Activated CD4-positive, alpha-beta T cell treated with anti-CD3 and anti-CD28 coated beads, Interleukin-2, amount 10 ng/mL, durations not matched to agents 24 days and 14 days (primary cell): ENCODE data around the gene HRH1. TPM values are rescaled to one million over a fixed set of nuclear protein-coding genes. Genes with fewer than 3 reads are reported as not detected.

ENCODE experiments used
- DNase-seq: peaks from one replicate; pipeline ENCODE4 v3.0.0; 2022
- H3K27ac Mint-ChIP-seq: one replicate; pipeline ENCODE4 v1.8.0; 2022; ENCODE audit warnings: mild to moderate bottlenecking, mixed read lengths
- H3K27me3 Mint-ChIP-seq: one replicate; pipeline ENCODE4 v1.8.0; 2022; ENCODE audit warnings: mixed read lengths
- H3K36me3 Mint-ChIP-seq: one replicate; pipeline ENCODE4 v1.8.0; 2022; ENCODE audit warnings: low read depth, mild to moderate bottlenecking, mixed read lengths
- H3K4me1 Mint-ChIP-seq: one replicate; pipeline ENCODE4 v1.8.0; 2021; ENCODE audit warnings: mixed read lengths
- H3K4me3 Mint-ChIP-seq: one replicate; pipeline ENCODE4 v1.8.0; 2022; ENCODE audit warnings: mild to moderate bottlenecking, moderate library complexity, mixed read lengths
- H3K9me3 Mint-ChIP-seq: one replicate; pipeline ENCODE4 v1.8.0; 2021; ENCODE audit warnings: mixed read lengths
- intact Hi-C: fragments of 100-400 bp; cut with micrococcal nuclease; formaldehyde crosslinking; loops from one replicate; pipeline ENCODE4 v1.15.1; 2023
- total RNA-seq: library from RNA; stranded (reverse); gene quantifications from 2 replicates; pipeline ENCODE4 v1.2.3, GENCODE V29; 2022

Gene HRH1
- total RNA-seq, 1 donor from 2014 or later = 0.42 TPM

DNA sequence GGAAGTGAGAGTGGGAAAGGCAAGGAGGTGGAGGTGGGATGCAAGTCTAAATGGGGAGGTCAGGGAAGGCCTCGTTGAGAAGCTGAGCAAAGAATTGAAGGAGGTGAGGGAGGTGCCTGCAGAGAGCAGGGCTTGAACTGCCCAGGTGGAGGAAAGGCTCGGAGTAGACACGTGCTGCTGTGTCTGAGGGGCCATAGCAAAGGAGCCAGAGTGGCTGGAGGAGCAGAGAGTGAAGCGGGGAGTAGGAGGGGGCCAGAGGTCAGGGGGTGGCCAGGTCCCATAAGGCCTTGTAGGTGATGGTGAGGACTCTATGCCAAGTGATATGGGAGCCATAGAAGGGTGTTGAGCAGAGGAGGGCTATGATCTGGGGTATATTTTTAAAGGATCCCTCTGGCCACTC lies 21.4 kb upstream of the HRH1 start:
- H3K36me3 Mint-ChIP-seq = no peaks in the 10 kb centered on the region
- no peak overlapping the region for H3K4me3 Mint-ChIP-seq
- peaks cover 3% of the 10 kb centered on the region for H3K4me1 Mint-ChIP-seq
- DNase-seq = no peak
- no peak overlapping the region for H3K27ac Mint-ChIP-seq
- peaks cover 3% of the 10 kb centered on the region for H3K27me3 Mint-ChIP-seq
- intact Hi-C loops = no loop called here
- H3K9me3 Mint-ChIP-seq = peaks cover 5% of the 10 kb centered on the region

DNA sequence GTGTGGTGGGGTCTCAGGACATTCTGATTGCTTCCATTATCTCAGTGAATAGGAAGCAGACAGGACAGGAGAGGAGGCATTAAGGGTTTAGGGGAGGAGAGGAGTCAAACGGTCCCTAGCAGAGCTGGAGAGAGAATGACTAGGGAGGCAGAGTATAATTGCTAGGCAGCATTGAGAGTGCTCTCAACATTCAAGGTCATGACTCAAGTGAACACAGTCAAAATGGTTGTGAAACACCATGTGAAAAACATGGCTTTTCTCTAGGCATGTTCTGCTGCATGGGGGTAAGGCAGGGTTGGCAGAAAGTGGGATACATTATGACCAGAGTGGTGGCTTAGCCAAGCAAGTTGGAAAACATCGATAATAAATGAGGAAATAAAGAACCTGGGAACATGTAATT lies 19.5 kb upstream of the HRH1 start:
- intact Hi-C loops = no loop called here
- H3K36me3 Mint-ChIP-seq = no peaks in the 10 kb centered on the region
- H3K9me3 Mint-ChIP-seq = peaks cover 5% of the 10 kb centered on the region
- no peak overlapping the region for H3K4me3 Mint-ChIP-seq
- H3K4me1 Mint-ChIP-seq = peaks cover 3% of the 10 kb centered on the region
- H3K27ac Mint-ChIP-seq = no peak overlapping the region
- no peak for DNase-seq
- peaks cover 3% of the 10 kb centered on the region for H3K27me3 Mint-ChIP-seq

DNA sequence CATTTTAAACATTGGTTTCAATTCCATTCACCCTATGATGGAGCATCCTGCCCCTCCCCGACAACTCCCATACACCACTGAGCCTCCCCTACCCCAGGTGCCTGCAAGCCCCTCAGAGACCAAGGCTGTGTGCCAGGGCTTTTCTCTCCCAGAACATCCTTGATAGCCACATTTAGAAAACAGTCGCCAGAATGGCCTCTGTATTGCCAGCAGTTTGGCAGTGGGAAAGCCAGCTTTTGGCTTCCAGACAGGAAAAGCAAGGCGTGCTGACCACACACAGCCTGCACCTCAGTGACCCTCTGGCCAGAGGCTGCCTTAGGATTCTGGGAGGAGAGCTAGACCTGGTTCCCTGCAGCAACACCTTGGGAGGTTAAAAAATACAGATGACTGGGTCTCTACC lies 18.2 kb upstream of the HRH1 start:
- intact Hi-C loops = no loop called here
- Mint-ChIP-seq H3K27ac (no peak overlapping the region), H3K36me3 (no peaks in the 10 kb centered on the region), H3K4me1 (peaks cover 15% of the 10 kb centered on the region), H3K9me3 (peaks cover 5% of the 10 kb centered on the region), H3K4me3 (no peak overlapping the region), H3K27me3 (peaks cover 3% of the 10 kb centered on the region)
- DNase-seq = no peak

DNA sequence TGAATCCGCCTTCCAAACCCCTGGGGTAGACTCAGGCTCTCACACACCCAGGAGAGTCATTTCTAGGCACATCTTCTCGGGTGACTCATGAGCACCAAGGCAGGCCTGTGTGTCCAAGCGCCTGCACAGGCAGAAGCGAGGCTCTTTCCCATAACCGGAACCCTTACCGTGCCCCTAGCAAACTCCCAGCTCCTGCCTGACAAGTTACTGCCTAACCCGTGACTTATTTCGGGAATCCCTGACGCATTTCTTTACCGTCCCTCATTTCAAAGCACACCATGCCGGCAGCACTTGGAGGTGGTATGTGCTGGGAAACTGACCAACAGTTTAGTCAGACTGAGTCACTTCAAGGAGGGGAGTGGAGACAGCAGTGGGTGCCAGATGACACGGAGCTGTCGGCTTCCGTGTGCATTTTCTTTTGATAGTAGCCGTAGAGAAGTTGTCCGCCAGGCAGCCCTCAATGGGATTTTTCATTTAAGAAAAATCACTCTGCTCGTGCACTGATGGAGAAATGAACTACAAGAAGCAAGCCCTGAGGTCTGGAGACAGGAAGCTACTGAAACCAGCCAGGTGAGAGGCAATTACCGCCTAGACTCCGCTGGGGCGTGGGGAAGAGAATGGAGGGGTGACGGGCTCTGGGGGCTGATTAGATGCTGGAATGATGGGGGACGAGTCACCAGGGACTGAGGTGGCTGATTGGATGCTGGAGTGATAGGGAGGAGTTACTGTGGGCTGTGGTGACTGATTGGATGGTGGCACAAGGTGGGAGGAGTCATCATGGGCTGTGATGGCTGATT lies 17.3 kb upstream of the HRH1 start:
- intact Hi-C loops = no loop called here
- no peak overlapping the region for H3K27ac Mint-ChIP-seq
- no peaks in the 10 kb centered on the region for H3K36me3 Mint-ChIP-seq
- H3K4me1 Mint-ChIP-seq = peaks cover 15% of the 10 kb centered on the region
- no peak for DNase-seq
- H3K27me3 Mint-ChIP-seq = peaks cover 3% of the 10 kb centered on the region
- H3K9me3 Mint-ChIP-seq = peaks cover 5% of the 10 kb centered on the region
- H3K4me3 Mint-ChIP-seq = no peak overlapping the region

DNA sequence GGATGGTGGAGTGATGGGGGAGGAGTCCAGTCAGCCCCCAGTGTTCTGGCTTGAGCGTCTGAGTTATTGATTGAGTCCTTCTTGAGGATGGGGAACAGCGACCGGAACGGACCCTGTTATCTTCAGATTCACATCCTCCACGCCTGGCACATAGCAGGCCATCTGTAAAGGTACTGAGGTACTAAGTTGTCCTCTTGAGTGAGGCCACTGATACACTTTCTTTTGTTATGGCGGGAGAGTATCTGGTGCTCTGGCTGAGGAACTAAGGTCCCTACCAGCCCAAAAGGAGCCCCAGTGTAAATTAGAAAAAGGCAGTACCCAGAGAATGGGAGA lies 16.7 kb upstream of the HRH1 start:
- H3K27me3 Mint-ChIP-seq = peaks cover 4% of the 10 kb centered on the region
- no peak for DNase-seq
- intact Hi-C loops = no loop called here
- H3K36me3 Mint-ChIP-seq = no peaks in the 10 kb centered on the region
- no peak overlapping the region for H3K27ac Mint-ChIP-seq
- no peak overlapping the region for H3K4me3 Mint-ChIP-seq
- peaks cover 8% of the 10 kb centered on the region for H3K9me3 Mint-ChIP-seq
- peaks cover 15% of the 10 kb centered on the region for H3K4me1 Mint-ChIP-seq

DNA sequence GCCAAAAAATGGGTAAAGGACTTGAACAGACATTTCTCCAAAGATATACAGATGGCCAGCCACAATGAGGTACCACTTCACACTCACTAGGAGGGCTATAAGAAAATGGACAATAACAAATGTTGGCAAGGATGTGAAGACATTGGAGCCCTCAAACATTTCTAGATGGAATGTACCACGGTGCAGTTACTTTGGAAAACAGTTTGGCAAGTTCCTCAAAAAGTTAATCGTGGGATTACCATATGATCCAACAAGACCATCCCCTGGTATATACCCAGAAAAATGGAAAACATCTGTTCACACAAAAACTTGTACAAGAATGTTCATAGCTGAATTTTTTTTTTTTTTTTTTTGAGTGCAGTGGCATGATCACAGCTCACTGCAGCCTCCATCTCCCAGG lies 15.9 kb upstream of the HRH1 start:
- DNase-seq = no peak
- Mint-ChIP-seq H3K27ac (no peak overlapping the region), H3K4me3 (no peak overlapping the region), H3K9me3 (peaks cover 8% of the 10 kb centered on the region), H3K36me3 (no peaks in the 10 kb centered on the region), H3K27me3 (peaks cover 4% of the 10 kb centered on the region), H3K4me1 (peaks cover 15% of the 10 kb centered on the region)
- intact Hi-C loops = no loop called here

DNA sequence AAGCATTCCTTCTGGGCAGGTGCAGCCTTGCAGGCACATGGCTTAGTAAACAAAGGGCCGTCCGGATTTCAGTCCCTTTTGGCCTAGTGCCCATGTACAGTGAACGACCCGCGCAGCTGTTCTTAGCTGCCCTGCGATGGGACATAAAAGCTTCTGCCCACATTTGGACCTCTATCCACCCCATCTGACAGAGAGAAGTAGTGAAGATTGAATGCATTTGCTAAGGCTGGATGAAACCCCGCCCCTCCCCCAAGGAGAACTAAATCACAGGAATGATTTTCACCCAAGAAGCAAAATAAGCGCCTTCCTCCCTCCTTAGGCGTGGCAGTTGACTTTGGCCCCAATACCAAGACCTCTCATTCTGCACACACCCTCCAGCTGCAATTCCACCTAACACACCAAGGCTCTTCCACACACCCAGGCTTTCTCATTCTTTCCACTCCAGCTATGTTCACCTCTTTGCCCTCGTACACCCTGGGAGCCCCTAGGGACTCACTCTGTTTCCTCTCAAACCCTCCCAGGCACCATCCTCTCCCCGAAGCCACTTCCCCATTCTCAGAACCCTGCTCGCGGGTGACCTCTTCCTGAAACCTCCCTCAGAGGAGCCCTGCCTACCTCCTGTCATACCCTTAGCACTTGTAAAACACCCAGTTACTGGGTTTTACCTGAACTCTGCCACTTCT lies 14.1 kb upstream of the HRH1 start:
- DNase-seq = peak; percentile 85
- Mint-ChIP-seq H3K4me1 (peaks cover 15% of the 10 kb centered on the region), H3K36me3 (no peaks in the 10 kb centered on the region), H3K27me3 (peaks cover 11% of the 10 kb centered on the region), H3K27ac (peak overlapping the region; percentile 8), H3K4me3 (peak overlapping the region; percentile 13), H3K9me3 (peaks cover 8% of the 10 kb centered on the region)
- intact Hi-C loops = no loop called here

DNA sequence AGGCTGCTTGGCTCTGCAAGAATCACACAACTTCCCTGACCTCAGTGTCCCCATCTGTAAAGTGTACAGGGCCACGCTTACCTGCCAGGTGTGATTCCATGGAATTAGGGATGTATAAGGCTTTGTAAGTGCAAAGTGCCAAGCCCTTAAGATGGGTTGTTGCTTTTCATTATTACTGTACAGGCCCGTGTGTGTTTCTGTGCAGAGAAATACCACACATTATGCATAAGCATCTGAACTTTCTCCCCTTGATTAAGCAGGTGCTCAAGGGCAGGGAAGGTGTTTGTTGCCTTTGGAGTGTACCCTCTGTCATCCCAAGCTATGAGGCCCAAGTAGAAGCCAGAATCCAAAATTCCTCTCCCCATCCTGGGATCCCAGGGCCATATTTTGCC lies 13.6 kb upstream of the HRH1 start:
- H3K27me3 Mint-ChIP-seq = peaks cover 14% of the 10 kb centered on the region
- H3K36me3 Mint-ChIP-seq = no peaks in the 10 kb centered on the region
- peak overlapping the region; percentile 8 for H3K27ac Mint-ChIP-seq
- H3K4me3 Mint-ChIP-seq = peak overlapping the region; percentile 13
- H3K9me3 Mint-ChIP-seq = peaks cover 8% of the 10 kb centered on the region
- DNase-seq = no peak
- intact Hi-C loops = no loop called here
- peaks cover 15% of the 10 kb centered on the region for H3K4me1 Mint-ChIP-seq

DNA sequence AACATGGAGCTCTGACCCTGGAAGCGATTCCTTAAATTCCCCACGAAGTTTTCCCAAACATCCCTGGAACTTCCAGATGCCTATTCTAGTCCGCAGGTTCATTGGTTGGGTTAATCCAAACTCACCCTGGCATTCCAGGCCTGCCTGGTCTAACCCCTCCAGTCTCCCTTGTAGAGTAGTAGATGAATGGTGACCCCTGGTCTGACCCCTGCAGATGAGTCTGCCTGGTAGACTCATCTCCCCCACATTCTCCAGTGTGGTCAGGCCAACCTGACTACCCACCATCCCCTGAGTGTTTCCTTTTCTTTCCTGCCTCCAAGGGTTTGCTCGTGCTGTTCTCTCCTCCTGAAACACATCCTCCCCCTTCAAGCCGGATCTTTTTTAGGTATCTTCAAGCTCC lies 10.8 kb upstream of the HRH1 start:
- H3K9me3 Mint-ChIP-seq = peaks cover 3% of the 10 kb centered on the region
- intact Hi-C loops = no loop called here
- no peak for DNase-seq
- no peak overlapping the region for H3K4me3 Mint-ChIP-seq
- no peaks in the 10 kb centered on the region for H3K36me3 Mint-ChIP-seq
- no peak overlapping the region for H3K27ac Mint-ChIP-seq
- peaks cover 26% of the 10 kb centered on the region for H3K27me3 Mint-ChIP-seq
- H3K4me1 Mint-ChIP-seq = peaks cover 15% of the 10 kb centered on the region

DNA sequence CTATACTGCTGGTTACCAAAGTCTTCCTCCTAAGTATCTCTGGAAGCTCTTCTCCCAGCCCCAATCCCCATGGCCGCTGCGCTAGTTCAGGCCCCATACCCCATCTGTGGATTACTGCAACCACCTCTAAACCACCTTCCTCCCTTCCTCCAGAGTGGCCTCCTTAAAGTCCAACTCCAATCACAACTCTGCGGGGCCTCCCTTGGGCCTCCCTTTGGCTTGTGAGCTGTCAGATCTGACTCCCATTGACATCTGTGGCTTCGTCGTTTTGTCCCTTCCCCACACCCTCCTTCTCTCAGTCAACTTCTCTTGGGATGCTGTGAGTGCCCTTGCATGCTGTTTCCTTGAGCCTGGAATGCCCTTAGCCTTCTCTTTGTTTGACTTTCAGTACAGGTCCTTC lies 9.3 kb upstream of the HRH1 start:
- no peak for DNase-seq
- intact Hi-C loops = no loop called here
- H3K36me3 Mint-ChIP-seq = no peaks in the 10 kb centered on the region
- peaks cover 34% of the 10 kb centered on the region for H3K27me3 Mint-ChIP-seq
- no peak overlapping the region for H3K27ac Mint-ChIP-seq
- no peak overlapping the region for H3K4me3 Mint-ChIP-seq
- H3K4me1 Mint-ChIP-seq = peaks cover 11% of the 10 kb centered on the region
- peaks cover 3% of the 10 kb centered on the region for H3K9me3 Mint-ChIP-seq

DNA sequence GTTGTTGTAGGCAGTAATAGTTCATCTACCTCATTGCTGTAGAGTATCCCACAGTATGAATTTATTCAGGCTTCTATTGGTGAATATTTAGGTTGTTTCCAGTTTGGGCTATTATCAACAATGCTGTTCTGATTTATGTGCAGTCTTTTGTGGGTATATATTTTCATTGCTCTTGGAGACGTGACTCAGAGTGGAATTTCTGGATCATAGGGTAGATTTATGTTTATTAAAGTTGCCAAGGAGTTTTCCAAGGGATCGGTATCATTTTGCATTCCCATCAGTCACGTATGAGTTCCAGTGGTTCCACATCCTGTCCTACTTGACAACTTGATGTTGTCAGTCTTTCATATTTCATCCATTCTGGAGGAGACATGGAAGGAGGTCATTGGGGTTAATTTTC lies 8.4 kb upstream of the HRH1 start:
- H3K27ac Mint-ChIP-seq = no peak overlapping the region
- no peaks in the 10 kb centered on the region for H3K36me3 Mint-ChIP-seq
- intact Hi-C loops = no loop called here
- peaks cover 2% of the 10 kb centered on the region for H3K4me1 Mint-ChIP-seq
- DNase-seq = no peak
- H3K9me3 Mint-ChIP-seq = peaks cover 3% of the 10 kb centered on the region
- no peak overlapping the region for H3K4me3 Mint-ChIP-seq
- peaks cover 40% of the 10 kb centered on the region for H3K27me3 Mint-ChIP-seq

DNA sequence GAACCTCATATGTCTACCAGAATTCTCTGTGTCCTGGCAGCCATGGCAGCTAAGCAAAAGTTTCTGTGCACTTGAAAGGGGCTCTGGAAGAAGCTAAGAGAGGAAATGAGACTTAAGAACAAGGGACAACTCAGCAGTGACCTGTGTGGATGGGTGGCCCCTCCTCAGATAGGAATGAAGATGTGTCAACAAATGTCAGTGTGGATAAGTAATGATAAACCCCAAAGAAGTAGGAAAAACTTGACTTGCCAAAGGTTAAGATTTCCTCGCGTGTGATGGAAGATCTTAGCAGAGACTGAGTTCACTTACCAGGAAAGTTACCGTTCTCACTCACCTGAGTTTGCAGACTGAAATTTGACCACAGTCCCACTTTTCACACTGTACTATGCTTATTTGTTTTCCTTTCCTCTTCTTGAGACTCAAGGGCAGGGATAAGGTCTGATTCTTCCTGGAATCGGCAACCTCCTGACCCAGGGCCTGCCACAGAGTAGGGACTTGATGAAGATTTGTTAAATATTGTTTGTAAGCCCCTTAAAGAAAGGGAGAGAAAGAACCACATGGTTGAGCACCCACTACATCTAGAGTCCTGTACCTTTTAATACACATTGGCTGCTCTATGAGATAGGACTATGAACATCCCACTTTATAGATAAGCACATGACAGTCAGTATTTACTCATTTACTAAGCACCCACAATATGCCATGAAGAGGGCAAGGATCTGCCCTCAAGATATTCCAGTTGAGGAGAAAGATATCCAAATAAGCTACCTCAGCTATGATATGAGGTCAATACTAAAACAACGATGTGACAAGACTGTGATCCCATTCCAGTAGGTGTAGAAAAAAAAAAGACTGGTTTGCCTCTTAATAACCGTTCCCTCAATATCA lies 7.3 kb upstream of the HRH1 start:
- DNase-seq = no peak
- no peaks in the 10 kb centered on the region for H3K4me1 Mint-ChIP-seq
- H3K9me3 Mint-ChIP-seq = peaks cover 3% of the 10 kb centered on the region
- peaks cover 48% of the 10 kb centered on the region for H3K27me3 Mint-ChIP-seq
- no peaks in the 10 kb centered on the region for H3K36me3 Mint-ChIP-seq
- intact Hi-C loops = no loop called here
- H3K27ac Mint-ChIP-seq = no peak overlapping the region
- H3K4me3 Mint-ChIP-seq = no peak overlapping the region

DNA sequence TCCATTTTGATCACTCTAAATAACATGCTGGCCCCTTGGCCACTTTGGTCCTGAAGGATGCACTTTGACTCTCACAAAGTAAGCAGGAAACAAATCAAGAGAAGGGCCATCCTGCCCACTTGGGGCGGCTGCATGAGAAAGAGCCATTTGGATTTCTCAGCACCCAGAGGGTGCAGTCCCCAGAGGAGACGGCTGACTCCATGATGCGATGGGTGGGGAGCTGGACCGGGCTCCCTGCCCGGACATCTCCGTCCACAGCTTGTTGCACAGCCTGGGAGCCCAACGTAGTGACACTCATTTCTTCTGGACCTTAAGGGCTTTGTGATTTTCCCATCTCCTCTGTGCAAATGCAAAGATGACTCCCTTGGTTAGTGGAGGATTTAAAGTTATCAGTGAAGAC lies 4.0 kb upstream of the HRH1 start:
- Mint-ChIP-seq H3K4me1 (peaks cover 9% of the 10 kb centered on the region), H3K27me3 (peaks cover 64% of the 10 kb centered on the region), H3K4me3 (no peak overlapping the region), H3K9me3 (no peaks in the 10 kb centered on the region), H3K36me3 (no peaks in the 10 kb centered on the region), H3K27ac (no peak overlapping the region)
- no peak for DNase-seq
- intact Hi-C loops = no loop called here

DNA sequence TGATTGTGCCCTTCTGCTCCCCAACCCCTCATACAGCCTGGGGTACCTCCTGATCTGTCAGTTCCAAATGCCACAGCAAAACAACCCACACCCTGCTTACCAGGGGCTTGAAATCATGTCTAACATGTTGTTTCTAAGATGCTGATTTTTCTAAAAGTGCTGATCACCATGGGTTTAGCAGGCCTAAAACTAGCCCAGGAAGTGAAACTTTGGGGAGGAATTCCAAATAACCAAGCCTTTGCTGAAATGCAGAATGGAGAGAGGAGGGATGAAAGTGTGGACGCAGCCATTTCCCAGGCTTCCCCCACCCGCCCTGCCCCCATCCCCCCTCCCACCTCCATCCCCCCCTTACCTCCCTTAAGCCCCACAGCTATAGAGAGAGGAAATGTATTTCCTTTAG lies 2.0 kb upstream of the HRH1 start:
- no peak for DNase-seq

More for the DNA sequence above, 2.0 kb upstream of the HRH1 start:
- Mint-ChIP-seq H3K27me3 (peaks cover 71% of the 10 kb centered on the region), H3K4me3 (no peak overlapping the region), H3K27ac (no peak overlapping the region), H3K36me3 (no peaks in the 10 kb centered on the region), H3K9me3 (no peaks in the 10 kb centered on the region), H3K4me1 (peaks cover 12% of the 10 kb centered on the region)
- intact Hi-C loops = no loop called here
